Measurements from ENCODE around the gene CENPN.
A peak's percentile ranks its signal among the peaks of the same experiment; 100 is the strongest.

Gene CENPN

DNA sequence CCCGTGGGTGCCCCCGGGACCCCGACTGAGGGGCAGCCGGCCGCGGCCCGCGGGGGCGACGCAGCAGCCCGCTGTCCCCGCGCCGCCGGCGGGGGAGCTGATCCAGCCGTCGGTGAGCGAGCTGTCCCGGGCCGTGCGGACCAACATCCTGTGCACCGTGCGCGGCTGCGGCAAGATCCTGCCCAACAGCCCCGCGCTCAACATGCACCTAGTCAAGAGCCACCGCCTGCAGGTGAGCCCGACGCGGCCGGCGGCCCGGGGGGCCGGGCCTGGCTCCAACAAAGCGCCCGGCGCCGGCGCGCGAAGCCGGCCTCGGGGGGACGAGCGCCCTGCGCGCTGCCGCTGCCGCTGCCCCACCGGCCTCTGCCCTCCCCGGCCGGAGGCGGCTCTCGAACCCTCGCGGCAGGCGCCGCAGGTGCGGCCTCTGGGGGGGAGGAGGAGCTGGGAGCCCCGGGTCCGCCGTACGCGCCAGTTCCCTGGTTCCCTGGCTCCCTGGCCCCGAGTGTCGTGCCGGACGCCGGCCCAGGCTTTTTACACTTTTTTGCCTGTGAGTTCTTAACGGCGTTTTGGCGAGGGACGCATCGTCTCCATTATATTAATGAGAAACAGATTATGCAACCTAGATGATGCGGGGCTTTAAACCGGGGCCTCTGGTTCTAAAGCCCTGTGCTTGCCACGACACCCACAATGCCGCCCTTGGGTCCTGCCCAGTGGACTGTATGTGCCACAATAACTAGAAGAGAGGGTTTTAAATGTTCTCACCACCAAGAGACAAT, 29.1 kb downstream of the CENPN start:
- no peak for DNase-seq

- no peak for DNase-seq
Observed at GRCh38 chr16:81036751-81037350, 29.8 kb downstream of the CENPN start.

- DNase-seq = no peak
Observed at GRCh38 chr16:81040131-81040530, 33.1 kb downstream of the CENPN start.

- no peak for DNase-seq
Observed at GRCh38 chr16:81040842-81041241, 33.8 kb downstream of the CENPN start.

GRCh38 chr16:81041696-81042095, 34.7 kb downstream of the CENPN start:
- no peak for DNase-seq

DNA sequence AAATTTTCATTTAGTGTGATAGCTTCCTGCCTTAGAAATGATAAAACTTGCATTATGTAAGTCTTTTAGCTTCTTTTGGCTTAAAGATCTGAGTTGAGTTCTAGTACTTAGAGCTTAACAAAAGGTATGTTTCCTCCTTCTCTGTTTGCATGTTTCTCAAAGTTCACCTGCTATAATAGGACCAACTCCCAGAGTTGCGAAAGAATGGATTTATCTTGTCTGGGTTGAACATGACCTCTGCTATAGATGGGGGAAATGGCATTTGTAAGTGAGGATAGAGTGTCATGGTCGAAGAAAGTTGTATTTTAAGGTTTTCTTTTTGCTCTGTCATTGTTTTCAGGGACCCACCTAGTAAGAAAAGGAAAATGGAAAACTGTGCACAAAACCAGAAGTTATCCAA, 35.8 kb downstream of the CENPN start:
- DNase-seq = no peak

DNA sequence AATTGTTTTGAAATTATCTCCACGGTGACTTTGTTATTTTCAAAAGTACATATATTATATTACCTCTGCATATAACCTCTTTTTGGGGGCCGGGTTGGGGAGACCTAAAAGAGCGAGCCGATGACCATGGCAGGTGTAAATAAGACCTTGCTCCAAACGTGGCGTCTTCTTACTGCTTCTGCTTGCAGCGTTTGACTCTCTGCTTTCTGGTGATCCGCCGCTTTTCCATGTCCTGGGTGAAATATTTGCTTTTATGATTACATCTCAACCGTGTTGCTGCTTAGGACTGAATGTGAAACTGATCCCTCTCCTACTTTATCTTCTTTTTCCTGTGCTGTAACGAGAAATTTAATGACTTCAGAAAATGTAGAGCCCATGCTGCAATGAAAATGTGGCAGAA, 46.7 kb downstream of the CENPN start:
- DNase-seq = no peak

- DNase-seq = no peak
Observed at GRCh38 chr16:81060576-81061306, 53.7 kb downstream of the CENPN start.

GRCh38 chr16:81061307-81061640, 54.3 kb downstream of the CENPN start:
- no peak for DNase-seq

DNA sequence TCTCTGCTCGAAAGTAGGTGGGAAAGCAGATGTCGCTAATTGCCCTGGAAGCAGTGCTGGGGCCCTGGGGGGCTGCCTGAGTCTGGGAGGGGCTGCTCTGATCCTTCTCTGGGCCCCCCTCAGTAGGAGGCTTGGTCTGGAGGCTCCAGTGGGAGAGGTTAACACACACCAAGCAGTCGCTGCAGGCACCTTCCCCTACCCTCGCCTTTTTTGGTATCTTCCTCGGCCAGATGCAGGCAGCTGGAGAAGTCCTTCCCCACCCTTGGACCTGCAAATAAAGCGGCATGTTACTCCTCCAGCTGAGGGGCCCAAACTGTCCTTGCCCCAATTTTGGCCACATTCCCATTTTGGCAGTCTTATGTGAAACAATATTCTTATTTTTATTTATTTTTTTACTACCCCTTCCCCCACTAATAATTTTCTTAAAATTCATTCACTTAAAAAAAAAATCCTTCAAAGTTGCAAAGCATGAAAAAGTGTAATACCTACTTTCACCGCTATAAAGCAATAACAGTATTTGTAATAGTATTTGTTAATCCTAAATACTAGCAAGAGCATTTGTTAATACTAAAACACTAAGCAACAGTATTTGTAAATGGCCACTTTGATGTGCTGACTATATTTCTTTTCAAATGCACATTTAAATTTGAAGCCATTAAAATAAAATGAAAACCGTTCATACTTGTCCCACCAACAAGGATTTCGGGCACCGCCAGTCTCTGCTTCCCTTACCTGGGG, 55.0 kb downstream of the CENPN start:
- no peak for DNase-seq

DNA sequence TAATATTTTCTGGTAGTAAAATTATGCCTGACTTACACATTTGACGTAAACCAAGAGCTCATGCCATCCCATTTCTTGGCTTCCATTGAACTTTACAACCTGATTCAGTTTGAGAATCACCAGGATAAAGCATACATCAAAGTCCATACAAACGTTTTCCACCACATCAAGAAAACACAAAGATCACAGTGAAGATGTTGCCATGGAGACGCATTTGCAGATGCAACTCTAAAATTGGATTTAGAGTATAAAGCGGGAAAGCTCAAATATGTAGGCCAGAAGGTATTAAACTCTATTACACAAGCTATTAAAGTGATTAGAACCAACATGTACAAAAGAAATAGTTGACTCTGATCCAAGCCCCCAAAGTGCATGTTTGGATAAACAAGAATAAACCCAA, 59.7 kb downstream of the CENPN start:
- no peak for DNase-seq

- no peak for DNase-seq
Observed at GRCh38 chr16:81067166-81067565, 60.2 kb downstream of the CENPN start.

- no peak for DNase-seq
Observed at GRCh38 chr16:81069063-81069462, 62.0 kb downstream of the CENPN start.

GRCh38 chr16:81070979-81071378, 64.0 kb downstream of the CENPN start:
- no peak for DNase-seq

DNA sequence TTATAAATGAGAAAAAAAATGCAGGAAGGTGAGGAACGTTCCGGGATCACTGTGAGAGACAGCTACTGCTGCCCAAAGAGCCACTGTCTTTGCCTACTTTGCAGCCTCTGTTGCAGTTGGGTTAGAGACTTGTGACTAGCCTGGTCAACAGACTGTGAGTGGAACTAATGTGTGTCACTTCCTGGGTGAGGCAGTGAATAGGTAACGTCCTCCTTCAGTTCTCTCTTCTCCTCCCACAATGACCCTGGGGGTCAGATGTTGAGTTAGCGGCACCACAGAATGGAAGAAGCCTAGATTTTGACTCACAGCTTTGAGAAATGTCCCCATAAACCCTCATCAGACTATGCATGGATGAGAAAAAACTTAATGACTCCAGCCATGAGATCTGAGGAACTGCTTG, 64.8 kb downstream of the CENPN start:
- no peak for DNase-seq

DNA sequence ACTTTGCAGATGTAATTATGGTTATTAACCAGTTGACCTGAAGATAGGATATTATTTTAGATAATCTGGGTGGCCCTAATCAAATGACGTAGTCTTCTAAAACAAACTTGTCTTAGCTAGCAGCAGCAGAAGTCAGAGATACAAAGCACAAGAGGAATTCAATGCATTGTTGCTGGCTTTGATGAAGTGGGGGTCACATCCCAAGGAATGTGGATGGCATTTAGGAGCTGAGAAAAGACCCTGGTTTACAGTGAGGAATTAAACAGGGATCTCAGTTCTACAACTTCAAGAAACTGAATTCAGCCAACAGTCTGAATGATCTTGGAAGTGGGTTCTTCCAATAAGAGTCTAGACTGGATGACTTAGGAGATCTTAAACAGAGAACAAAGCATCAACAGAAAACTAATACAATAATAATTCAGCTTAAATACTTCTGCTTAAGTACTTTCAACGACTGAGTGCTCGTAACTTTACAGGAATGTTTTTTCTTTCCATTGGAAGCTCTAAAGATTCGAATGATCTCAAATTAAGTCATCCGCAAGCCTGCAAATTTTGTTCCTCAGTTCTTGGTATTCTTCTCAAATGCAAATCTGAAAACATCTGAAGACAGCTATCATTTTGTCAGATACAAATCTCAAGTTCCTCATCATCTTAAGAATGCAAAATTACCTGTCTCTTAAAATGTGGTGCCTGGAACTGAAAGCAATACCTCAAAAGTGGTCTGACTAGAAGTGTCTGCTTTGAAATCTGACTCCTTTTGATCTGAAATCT, 66.7 kb downstream of the CENPN start:
- no peak for DNase-seq

- DNase-seq = peak; percentile 93
Observed at GRCh38 chr16:81076566-81077075, 69.6 kb downstream of the CENPN start.

DNA sequence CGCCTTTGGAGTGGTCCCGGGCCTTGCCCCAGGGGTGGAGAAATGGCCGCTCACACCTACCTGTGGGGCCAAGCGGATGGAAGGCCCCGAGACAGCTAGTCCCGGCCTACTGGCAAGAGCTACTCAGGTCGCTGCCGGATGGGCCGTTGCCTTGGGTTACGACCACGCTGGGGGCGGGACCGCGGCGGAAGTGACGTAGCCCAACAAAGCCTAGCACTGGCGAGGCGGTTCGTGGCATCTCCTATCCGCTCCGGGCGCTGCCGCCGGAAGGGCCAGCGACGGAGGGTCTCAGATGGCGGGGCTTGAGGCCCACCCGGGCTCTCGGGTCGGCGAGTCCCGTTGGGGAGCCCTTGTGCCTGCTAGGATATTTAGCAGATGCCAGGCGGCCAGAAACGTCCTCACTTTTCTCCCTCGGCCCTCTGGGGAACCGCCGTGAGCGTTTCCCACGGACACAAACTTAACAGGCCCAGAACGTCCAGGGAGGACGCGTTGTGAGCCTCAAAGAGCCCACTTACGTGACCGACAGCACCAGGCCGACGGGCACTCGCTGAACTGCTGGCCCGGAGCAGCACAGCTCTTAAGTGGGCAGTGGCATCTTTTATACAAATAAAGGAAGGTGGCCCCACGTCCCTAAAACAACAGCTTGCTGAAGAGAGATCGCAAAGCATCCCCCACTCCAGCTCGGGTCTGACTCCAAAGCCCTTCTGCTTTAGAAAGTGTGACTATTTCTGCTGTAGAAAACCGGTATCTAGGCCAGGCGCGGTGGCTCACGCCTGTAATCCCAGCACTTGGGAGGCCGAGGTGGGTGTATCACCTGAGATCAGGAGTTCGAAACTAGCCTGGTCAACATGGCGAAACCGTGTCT, 70.3 kb downstream of the CENPN start, which contains the start of gene C16orf46:
Gene C16orf46 (minus strand): TSS at position 163 of the 865 bp plus-strand sequence. CDS start 13,283 bp downstream, outside the sequence.
- DNase-seq = peak; percentile 93

DNA sequence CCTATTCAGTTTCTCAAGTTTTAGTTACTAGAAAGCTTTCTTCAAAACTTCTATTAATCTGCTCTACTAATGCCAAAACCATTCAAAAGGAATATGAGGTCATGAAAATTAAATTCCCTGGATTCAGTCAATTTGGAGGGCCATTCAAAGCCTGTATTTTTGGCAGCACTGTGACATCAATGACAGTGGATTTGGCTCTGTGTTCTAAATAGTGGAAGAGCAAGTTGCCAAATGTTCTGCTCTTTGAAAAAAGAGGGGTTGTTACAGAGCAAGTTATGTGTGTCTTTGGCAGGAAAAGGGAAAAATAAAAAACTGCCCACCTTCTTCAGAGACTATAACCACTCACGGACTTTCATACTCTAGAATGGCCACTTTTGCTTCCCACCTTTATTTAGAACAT, 73.2 kb downstream of the CENPN start:
- DNase-seq = no peak

DNA sequence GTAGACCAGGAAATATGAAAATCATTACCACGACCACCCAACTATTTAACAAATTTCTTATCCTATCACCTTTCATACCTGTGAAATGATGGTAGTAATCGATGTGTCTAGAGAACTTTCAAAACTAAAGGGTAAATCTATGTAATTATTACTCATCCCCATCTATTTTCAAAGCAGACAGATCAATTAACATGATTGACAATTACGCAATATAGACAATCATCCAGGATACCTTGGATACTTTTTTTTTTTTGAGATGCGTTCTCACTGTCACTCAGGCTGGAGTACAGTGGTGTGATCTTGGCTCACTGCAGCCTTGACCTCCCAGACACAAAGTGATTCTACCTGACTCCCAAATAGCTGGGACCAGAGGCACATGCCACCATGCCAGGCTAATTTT, 74.0 kb downstream of the CENPN start:
- no peak for DNase-seq
